ENCODE data around the gene MTERF4.

The MTERF4 gene

DNA sequence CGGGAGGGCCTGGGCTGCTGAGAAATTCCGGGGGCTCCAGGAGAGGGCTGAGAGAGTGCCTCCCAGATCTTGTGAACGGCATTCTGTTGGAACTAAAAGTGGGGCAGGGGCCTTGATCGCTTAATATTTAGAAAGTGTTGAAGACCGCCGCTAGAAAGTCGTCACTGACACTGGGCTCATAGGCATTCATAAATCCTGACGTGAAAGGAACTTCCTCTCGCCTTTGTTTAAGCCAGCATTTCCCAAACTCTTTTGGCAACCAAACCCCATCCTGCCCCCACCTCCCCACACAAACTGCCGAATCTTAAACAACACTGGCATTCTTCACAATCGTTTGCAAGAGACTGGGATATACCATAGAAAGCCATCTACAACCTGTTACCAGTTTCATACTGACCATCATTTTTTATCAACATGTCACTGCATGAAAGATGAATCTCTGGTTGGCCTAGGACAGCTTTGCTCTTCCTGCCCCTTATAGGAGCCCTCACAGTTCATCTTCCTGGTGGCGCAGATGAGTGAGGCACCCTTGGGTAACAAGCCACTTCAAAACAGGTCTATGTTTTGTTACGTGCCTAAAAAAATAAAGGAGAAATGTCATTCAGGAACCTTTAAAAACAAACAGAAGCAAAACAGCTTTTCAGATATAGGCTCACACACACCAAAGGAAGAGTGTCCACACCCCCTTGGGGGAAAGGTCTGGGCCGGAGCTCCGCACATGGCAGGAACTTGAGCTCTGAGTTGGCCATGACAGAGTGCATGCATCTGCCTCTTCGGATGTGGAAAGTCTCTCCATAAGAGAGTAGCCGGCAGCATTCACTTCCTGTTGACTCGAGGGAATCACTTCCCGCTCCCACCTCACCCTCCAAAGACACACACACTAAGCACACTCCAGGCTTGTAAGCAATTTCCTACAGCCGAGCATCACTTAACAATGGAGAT is 13.0 kb downstream of the MTERF4 start:
- no peak for DNase-seq (ENCODE audit: low read depth)
- peak overlapping the region; percentile 34 for H3K4me3 ChIP-seq (ENCODE audit: low read depth, low read length)
- TF ChIP-seq, protein P1, sequence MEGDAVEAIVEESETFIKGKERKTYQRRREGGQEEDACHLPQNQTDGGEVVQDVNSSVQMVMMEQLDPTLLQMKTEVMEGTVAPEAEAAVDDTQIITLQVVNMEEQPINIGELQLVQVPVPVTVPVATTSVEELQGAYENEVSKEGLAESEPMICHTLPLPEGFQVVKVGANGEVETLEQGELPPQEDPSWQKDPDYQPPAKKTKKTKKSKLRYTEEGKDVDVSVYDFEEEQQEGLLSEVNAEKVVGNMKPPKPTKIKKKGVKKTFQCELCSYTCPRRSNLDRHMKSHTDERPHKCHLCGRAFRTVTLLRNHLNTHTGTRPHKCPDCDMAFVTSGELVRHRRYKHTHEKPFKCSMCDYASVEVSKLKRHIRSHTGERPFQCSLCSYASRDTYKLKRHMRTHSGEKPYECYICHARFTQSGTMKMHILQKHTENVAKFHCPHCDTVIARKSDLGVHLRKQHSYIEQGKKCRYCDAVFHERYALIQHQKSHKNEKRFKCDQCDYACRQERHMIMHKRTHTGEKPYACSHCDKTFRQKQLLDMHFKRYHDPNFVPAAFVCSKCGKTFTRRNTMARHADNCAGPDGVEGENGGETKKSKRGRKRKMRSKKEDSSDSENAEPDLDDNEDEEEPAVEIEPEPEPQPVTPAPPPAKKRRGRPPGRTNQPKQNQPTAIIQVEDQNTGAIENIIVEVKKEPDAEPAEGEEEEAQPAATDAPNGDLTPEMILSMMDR (IDR thresholded peaks at IDR 0.05; ENCODE audit: insufficient read depth, low read depth, low read length, missing control alignments): no peak

DNA sequence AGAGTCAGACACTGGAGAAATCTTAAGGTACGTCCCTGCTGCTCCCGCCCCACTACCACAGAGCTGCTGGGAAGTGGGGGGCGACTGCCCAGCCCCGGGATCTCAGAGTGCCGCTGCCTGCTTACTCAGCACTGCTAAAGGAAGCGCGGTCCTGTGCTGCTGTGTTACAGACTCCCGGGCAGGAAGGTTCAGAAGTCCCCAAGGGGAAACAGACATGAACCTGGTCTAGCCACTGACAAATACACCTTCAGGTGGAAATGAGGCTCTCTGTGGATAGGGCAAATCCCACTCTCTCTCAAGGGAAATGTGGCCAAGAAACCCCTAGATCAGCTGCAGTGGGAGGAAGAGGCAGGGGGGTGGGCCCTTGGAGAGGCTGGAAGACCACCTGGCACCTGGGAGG is 13.7 kb downstream of the MTERF4 start:
- TF ChIP-seq, protein P1 (IDR thresholded peaks at IDR 0.05; ENCODE audit: insufficient read depth, low read depth, low read length, missing control alignments): no peak
- DNase-seq (ENCODE audit: low read depth): peak; percentile 82
- peak overlapping the region; percentile 34 for H3K4me3 ChIP-seq (ENCODE audit: low read depth, low read length)

DNA sequence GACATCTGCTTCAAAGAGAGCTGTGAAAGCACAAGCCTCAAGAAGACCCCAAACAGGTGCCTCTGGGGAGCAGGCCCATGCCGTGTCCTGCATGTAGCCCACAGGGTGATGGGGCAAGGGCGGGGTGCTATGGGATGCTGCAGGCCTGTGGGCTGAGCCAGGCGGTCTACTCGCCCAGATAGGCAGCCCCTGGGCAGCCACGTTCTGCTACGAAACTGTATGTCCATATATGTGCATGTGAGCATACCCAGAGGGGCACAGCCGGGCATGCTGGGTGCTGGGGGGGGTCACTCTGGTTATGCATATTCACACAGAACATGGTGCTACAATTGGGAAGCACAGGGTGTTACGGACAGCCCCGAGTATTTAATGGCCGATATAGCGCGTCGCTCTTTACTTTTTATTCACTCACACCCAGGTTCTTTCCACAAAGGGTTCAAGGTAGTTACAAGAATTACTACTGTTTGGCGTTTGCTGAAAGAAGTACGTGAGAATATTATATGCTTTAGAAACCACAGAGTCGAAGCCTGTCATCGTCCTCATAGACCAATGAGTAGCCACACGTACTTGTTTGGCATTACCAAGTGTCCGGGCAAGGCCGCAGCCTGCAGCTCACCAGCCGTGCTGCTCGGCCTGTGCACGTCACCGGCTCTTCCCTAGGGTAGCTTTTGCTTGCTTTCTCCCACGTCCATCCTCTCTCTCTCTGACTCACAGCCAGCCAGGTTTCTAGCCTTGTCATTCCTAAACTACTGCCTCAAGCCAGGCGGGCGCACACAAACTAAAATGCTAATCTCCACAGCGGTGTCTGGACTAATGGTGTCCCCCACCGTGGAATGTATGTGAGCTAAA is 14.4 kb downstream of the MTERF4 start:
- DNase-seq (ENCODE audit: low read depth): peak; percentile 93
- TF ChIP-seq, protein P1 (IDR thresholded peaks at IDR 0.05; ENCODE audit: insufficient read depth, low read depth, low read length, missing control alignments): no peak
- H3K4me3 ChIP-seq (ENCODE audit: low read depth, low read length): peak overlapping the region; percentile 34

GRCh38 chr2:241084856-241085444 is 17.1 kb downstream of the MTERF4 start:
- DNase-seq (ENCODE audit: low read depth): no peak
- no peak overlapping the region for H3K4me3 ChIP-seq (ENCODE audit: low read depth, low read length)
- TF ChIP-seq, protein P1 (IDR thresholded peaks at IDR 0.05; ENCODE audit: insufficient read depth, low read depth, low read length, missing control alignments): no peak

DNA sequence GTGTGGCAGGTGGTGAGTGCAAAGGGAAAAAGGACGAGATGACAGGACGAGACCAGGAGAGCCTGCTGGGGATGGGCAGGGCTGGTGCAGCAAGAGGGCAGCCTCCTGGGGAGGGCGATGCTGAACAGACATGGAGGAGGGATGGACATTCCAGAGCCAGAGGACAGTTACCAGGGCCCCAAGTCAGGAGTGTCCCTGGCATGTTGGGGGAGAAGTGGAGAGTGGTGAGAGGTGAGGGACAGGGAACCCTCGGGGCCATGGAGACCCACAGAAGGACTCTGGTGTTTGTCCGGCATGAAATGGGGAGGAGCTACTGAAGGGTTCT is 19.0 kb downstream of the MTERF4 start:
- H3K4me3 ChIP-seq (ENCODE audit: low read depth, low read length): no peak overlapping the region
- DNase-seq (ENCODE audit: low read depth): no peak
- TF ChIP-seq, protein P1 (IDR thresholded peaks at IDR 0.05; ENCODE audit: insufficient read depth, low read depth, low read length, missing control alignments): no peak

- H3K4me3 ChIP-seq (ENCODE audit: low read depth, low read length): no peak overlapping the region
- TF ChIP-seq, protein P1 (IDR thresholded peaks at IDR 0.05; ENCODE audit: insufficient read depth, low read depth, low read length, missing control alignments): no peak
- DNase-seq (ENCODE audit: low read depth): no peak
These were observed 19.6 kb downstream of the MTERF4 start for GRCh38 chr2:241082341-241083090.

Data from GM12865 (cell line).